Heart left ventricle (tissue), 16 donors: ENCODE results near the gene PADI1. TPM values are rescaled to one million over a fixed set of nuclear protein-coding genes. Genes with fewer than 3 reads are reported as not detected.

Experiments used
- ATAC-seq, 4 donors: fragments of 200-7000 bp; cut with Tn5 transposase; one replicate each; pipeline ENCODE4 v1.9.1; 2020 to 2022; ENCODE audit warnings: moderate library complexity in 4 of 4, mild to moderate bottlenecking in 3 of 4, moderate number of reproducible peaks in 1 of 4
- DNase-seq, 5 donors: peaks; one replicate each; pipeline ENCODE4 v3.0.0-alpha.2; 2020
- H3K27ac ChIP-seq, 12 donors: fragments of 200-600 bp; sonication (generic) in 4 of 12; one replicate each; pipeline versions ENCODE4 v1.5.0 to v1.8.0; 2016 to 2022; ENCODE audit warnings: mild to moderate bottlenecking in 2 of 12
- H3K27me3 ChIP-seq, 9 donors: fragments of 200-600 bp; sonication (generic) in 2 of 9; one replicate each; pipeline versions ENCODE4 v1.5.1 to v1.8.0; 2016 to 2022; ENCODE audit warnings: mild to moderate bottlenecking in 3 of 9
- H3K36me3 ChIP-seq, 9 donors: fragments of 200-600 bp; sonication (generic) in 2 of 9; one replicate each; pipeline versions ENCODE4 v1.5.0 to v1.8.0; 2018 to 2022; ENCODE audit warnings: mild to moderate bottlenecking in 2 of 9
- H3K4me1 ChIP-seq, 12 donors: fragments of 200-600 bp; sonication (generic) in 4 of 12; one replicate each; pipeline versions ENCODE4 v1.5.0 to v1.8.0; 2016 to 2022; ENCODE audit warnings: mild to moderate bottlenecking in 3 of 12
- H3K4me3 ChIP-seq, 12 donors: fragments of 200-600 bp; sonication (generic) in 4 of 12; one replicate each; pipeline versions ENCODE4 v1.5.0 to v1.8.0; 2017 to 2022; ENCODE audit warnings: mild to moderate bottlenecking in 9 of 12, moderate library complexity in 4 of 12
- H3K9me3 ChIP-seq, 12 donors: fragments of 200-600 bp; sonication (generic) in 4 of 12; one replicate each; pipeline versions ENCODE4 v1.5.0 to v1.8.0; 2016 to 2022; ENCODE audit warnings: mild to moderate bottlenecking in 1 of 12
- CTCF ChIP-seq, 12 donors: fragments of 200-600 bp; sonication (generic) in 4 of 12; IDR thresholded peaks; one replicate each; pipeline versions ENCODE4 v1.5.0 to v1.8.0; 2018 to 2022; ENCODE audit warnings: antibody characterized with exemption in 12 of 12, mild to moderate bottlenecking in 5 of 12
- POLR2A ChIP-seq, 2 donors: fragments of 450-650 bp; IDR thresholded peaks; one replicate each; pipeline ENCODE4 v1.6.1; 2017; ENCODE audit warnings: antibody characterized with exemption in 2 of 2, mild to moderate bottlenecking in 2 of 2, moderate library complexity in 2 of 2
- WGBS, 4 donors: extraction: QIAGEN DNeasy Blood & Tissue Kit in 2 of 4; methylation state at CpG; one replicate each; pipeline versions ENCODE4 v1.1.5 to v1.1.7; 2013 to 2018; 5-methylcytosine and 5-hydroxymethylcytosine counted together
- intact Hi-C, 10 donors: fragments of 100-400 bp; cut with DNase I; formaldehyde crosslinking; loops; one replicate each; pipeline versions ENCODE4 v1.11.1 to v1.14.2; 2022
- polyA plus RNA-seq, 2 donors: library from polyadenylated mRNA; stranded (reverse); fragments of 200-250 nt; gene quantifications; one replicate each; pipeline ENCODE4 v1.2.3, GENCODE V29; 2013
- total RNA-seq, 9 donors: library from RNA; depleted of rRNA in 2 of 9; stranded (reverse); fragments of >200 nt in 2 of 9; fragmentation: NEBNext Ultra II Directional in 3 of 9; extraction: Animal tissue kit (Norgen Biotek cat#: 25700) in 3 of 9; gene quantifications; one replicate each; pipeline versions ENCODE4 v1.1.0 to v1.2.4, GENCODE V29; 2016 to 2023
- donor health status: ischemic (EF 13 %, LVEDD 7.1; RV severe dilation, severe dysfunction).
- donor health status: healthy with polysubstance abuse.
- donor health status: DM: no; HTN: yes; CAD: no.
- donor health status: DM: no; HTN: no; CAD: no.
- donor health status: ischemic (EF 25% LVEDD 6.9; RV normal size, moderate dysfunction).
- donor health status: ischemic (EF 25% LVEDD 5.7; RV mildly dilated, moderate dysfunction).
- donor health status: healthy.
- donor health status: DM: yes; HTN: yes; CAD: no.
- donor health status: ischemic (EF 35%, LVEDD 5.7; RV mildly dilated, moderate dysfunction).
- donor health status: nonischemic (EF 11% LVEDD 7.7; RV severe dilation, severe dysfunction).
- donor health status: DM: yes; HTN: yes; CAD: no.
- donor health status: PGD.
- donor health status: ischemic (EF 29% LVEDD 5.4; RV normal size, mild dysfunction).
- donor health status: nonischemic (EF 23%, LVEDD 6.1; RV moderate dilation, normal function).

Gene PADI1
- total and polyA plus RNA-seq, 11 donors, result 0.04 TPM; not detected in 10

GRCh38 chr1:17282836-17283235, 77.9 kb downstream of the PADI1 start:
- intact Hi-C loops, result no loop called here
- no peaks in the 10 kb centered on the region for H3K36me3 ChIP-seq
- DNase-seq (no peak), ATAC-seq (no peak)
- H3K9me3 ChIP-seq, result no peaks in the 10 kb centered on the region
- H3K27me3 ChIP-seq, result peaks cover 0 to 45% (median 0%) of the 10 kb centered on the region in 9 donors
- TF ChIP-seq CTCF (IDR thresholded peaks at IDR 0.05) (no peak), POLR2A (IDR thresholded peaks at IDR 0.05) (no peak)
- H3K4me1 ChIP-seq, result peaks cover 0 to 22% (median 0%) of the 10 kb centered on the region in 12 donors
- H3K4me3 ChIP-seq, result no peak overlapping the region
- H3K27ac ChIP-seq, result no peak overlapping the region
- 82 to 89% (median 87%) methylated on average over 3 to 5 of the region's 5 CpGs for WGBS, 4 donors

- Histone ChIP-seq H3K27me3 (peaks cover 0 to 52% (median 10%) of the 10 kb centered on the region in 9 donors), H3K4me1 (peaks cover 0 to 17% (median 0%) of the 10 kb centered on the region in 12 donors), H3K36me3 (no peaks in the 10 kb centered on the region), H3K9me3 (no peaks in the 10 kb centered on the region), H3K27ac (no peak overlapping the region), H3K4me3 (no peak overlapping the region)
- no peak for TF ChIP-seq CTCF (IDR thresholded peaks at IDR 0.05)
- intact Hi-C loops, result no loop called here
- DNase-seq (no peak), ATAC-seq (no peak)
- 79 to 96% (median 83%) methylated on average over 2 to 5 of the region's 5 CpGs for WGBS, 4 donors
These were observed 81.7 kb downstream of the PADI1 start for GRCh38 chr1:17286646-17287045.

GRCh38 chr1:17287130-17287776, 82.3 kb downstream of the PADI1 start:
- no peaks in the 10 kb centered on the region for H3K9me3 ChIP-seq
- peaks cover 0 to 11% (median 0%) of the 10 kb centered on the region in 12 donors for H3K4me1 ChIP-seq
- no peak overlapping the region for H3K4me3 ChIP-seq
- no peak overlapping the region for H3K27ac ChIP-seq
- DNase-seq (no peak), ATAC-seq (no peak)
- intact Hi-C loops, result no loop called here
- 79 to 91% (median 86%) methylated on average over 5 of the region's 5 CpGs for WGBS, 4 donors
- no peaks in the 10 kb centered on the region for H3K36me3 ChIP-seq
- H3K27me3 ChIP-seq, result peaks cover 0 to 58% (median 10%) of the 10 kb centered on the region in 9 donors
- no peak for TF ChIP-seq CTCF (IDR thresholded peaks at IDR 0.05)

- no peak overlapping the region for H3K27ac ChIP-seq
- DNase-seq, result no peak
- ATAC-seq, result no peak
- H3K4me3 ChIP-seq, result no peak overlapping the region
- intact Hi-C loops, result no loop called here
- no peaks in the 10 kb centered on the region for H3K9me3 ChIP-seq
- H3K27me3 ChIP-seq, result peaks cover 0 to 42% (median 10%) of the 10 kb centered on the region in 9 donors
- TF ChIP-seq CTCF (IDR thresholded peaks at IDR 0.05) (no peak), POLR2A (IDR thresholded peaks at IDR 0.05) (no peak)
- no peaks in the 10 kb centered on the region for H3K36me3 ChIP-seq
- WGBS, 4 donors, result 32 to 42% (median 34%) methylated on average over 2 of the region's 2 CpGs
- peaks cover 0 to 4% (median 0%) of the 10 kb centered on the region in 12 donors for H3K4me1 ChIP-seq
These were observed 84.8 kb downstream of the PADI1 start for GRCh38 chr1:17289721-17290120.
